ENCODE data around the gene PARP6. TPM values are rescaled to one million over a fixed set of nuclear protein-coding genes. Genes with fewer than 3 reads are reported as not detected.

PARP6 gene
- total RNA-seq, 2 donors from 2014 or later = 34.4 to 85.8 TPM

GRCh38 chr15:72197041-72197459, 75.3 kb downstream of the PARP6 start:
- Histone ChIP-seq H3K36me3 (peaks cover under 1 to 4% of the 10 kb centered on the region in 2 donors), H3K27me3 (replicated peaks; ENCODE audit: insufficient read depth) (no peaks in the 10 kb centered on the region), H3K9me3 (no peaks in the 10 kb centered on the region), H3K27ac (peak overlapping the region; percentile 26 to 53), H3K4me1 (replicated peaks) (no peaks in the 10 kb centered on the region), H3K4me3 (peak overlapping the region; percentile 38 to 50)
- intact Hi-C loops (cut with DNase I) = loop anchor here (5.0 kb wide), 1 partner anchor 35 kb away; the partner anchor contains the start of gene PKM
- no peak for DNase-seq (ENCODE audit: low spot score)
- 9% methylated on average over 35 of the region's 35 CpGs for WGBS
- TF ChIP-seq POLR2A (IDR thresholded peaks at IDR 0.05) = no peak
- TF ChIP-seq, protein P1, sequence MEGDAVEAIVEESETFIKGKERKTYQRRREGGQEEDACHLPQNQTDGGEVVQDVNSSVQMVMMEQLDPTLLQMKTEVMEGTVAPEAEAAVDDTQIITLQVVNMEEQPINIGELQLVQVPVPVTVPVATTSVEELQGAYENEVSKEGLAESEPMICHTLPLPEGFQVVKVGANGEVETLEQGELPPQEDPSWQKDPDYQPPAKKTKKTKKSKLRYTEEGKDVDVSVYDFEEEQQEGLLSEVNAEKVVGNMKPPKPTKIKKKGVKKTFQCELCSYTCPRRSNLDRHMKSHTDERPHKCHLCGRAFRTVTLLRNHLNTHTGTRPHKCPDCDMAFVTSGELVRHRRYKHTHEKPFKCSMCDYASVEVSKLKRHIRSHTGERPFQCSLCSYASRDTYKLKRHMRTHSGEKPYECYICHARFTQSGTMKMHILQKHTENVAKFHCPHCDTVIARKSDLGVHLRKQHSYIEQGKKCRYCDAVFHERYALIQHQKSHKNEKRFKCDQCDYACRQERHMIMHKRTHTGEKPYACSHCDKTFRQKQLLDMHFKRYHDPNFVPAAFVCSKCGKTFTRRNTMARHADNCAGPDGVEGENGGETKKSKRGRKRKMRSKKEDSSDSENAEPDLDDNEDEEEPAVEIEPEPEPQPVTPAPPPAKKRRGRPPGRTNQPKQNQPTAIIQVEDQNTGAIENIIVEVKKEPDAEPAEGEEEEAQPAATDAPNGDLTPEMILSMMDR (IDR thresholded peaks at IDR 0.05) = no peak
- TF ChIP-seq POLR2AphosphoS5 (IDR thresholded peaks at IDR 0.05) = no peak

DNA sequence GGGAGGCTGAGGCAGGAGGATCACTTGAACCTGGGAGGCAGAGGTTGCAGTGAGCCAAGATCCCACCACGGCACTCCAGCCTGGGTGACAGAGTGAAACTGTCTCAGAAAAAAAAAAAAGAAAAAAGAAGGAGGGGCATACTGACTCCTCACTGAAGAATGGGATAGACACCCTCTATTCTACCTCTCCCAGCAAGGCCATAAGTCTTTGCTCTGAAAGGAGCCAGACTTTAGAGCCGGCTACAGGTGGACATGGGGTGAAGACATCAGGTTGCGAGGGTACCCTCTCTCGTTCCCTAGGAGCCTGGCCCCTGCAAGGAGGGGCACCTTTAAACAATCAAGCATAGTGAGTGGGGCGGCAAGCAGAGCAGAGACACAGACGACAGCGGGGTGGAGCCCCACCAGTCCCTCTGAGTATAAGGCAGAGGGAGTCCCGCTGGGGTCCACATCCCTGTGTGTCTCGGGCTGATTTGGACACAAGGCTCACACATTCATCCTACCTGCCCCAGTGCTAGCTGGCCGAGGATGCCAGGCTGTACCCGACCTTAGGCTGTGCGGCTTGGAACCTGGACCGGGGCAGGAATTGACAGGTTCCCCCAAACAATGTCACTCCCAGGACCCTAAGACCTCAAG, 75.8 kb downstream of the PARP6 start:
- H3K9me3 ChIP-seq = no peaks in the 10 kb centered on the region
- H3K27ac ChIP-seq = peak overlapping the region in 1 of 2 donors; percentile 53
- H3K27me3 ChIP-seq (replicated peaks; ENCODE audit: insufficient read depth) = no peaks in the 10 kb centered on the region
- H3K4me1 ChIP-seq (replicated peaks) = no peaks in the 10 kb centered on the region
- no peak for TF ChIP-seq POLR2A (IDR thresholded peaks at IDR 0.05)
- TF ChIP-seq POLR2AphosphoS5 (IDR thresholded peaks at IDR 0.05) = no peak
- TF ChIP-seq, protein P1 (IDR thresholded peaks at IDR 0.05) = no peak
- WGBS = 75% methylated on average over 13 of the region's 13 CpGs
- DNase-seq (ENCODE audit: low spot score) = no peak
- H3K4me3 ChIP-seq = peak overlapping the region in 1 of 2 donors; percentile 50
- intact Hi-C loops (cut with DNase I) = loop anchor here (5.0 kb wide), 1 partner anchor 36 kb away; the partner anchor contains the start of gene PKM
- peaks cover 0 to 4% of the 10 kb centered on the region in 2 donors for H3K36me3 ChIP-seq

- TF ChIP-seq, protein P1 (IDR thresholded peaks at IDR 0.05) = no peak
- TF ChIP-seq POLR2AphosphoS5 (IDR thresholded peaks at IDR 0.05) (no peak), POLR2A (IDR thresholded peaks at IDR 0.05) (no peak)
- Histone ChIP-seq H3K4me1 (replicated peaks) (no peaks in the 10 kb centered on the region), H3K9me3 (no peaks in the 10 kb centered on the region), H3K36me3 (peaks cover 0 to 4% of the 10 kb centered on the region in 2 donors), H3K27me3 (replicated peaks; ENCODE audit: insufficient read depth) (no peaks in the 10 kb centered on the region), H3K4me3 (no peak overlapping the region), H3K27ac (no peak overlapping the region)
- intact Hi-C loops (cut with DNase I) = loop anchor here (5.0 kb wide), 1 partner anchor 37 kb away; the partner anchor contains the start of gene PKM
- DNase-seq (ENCODE audit: low spot score) = no peak
- 56% methylated on average over 6 of the region's 6 CpGs for WGBS
These were observed 77.2 kb downstream of the PARP6 start for GRCh38 chr15:72195101-72195511.

GRCh38 chr15:72193836-72194396, 78.4 kb downstream of the PARP6 start:
- TF ChIP-seq, protein P1 (IDR thresholded peaks at IDR 0.05) = no peak
- no peak for TF ChIP-seq POLR2AphosphoS5 (IDR thresholded peaks at IDR 0.05)
- TF ChIP-seq POLR2A (IDR thresholded peaks at IDR 0.05) = no peak
- Histone ChIP-seq H3K27ac (no peak overlapping the region), H3K4me1 (replicated peaks) (no peaks in the 10 kb centered on the region), H3K4me3 (no peak overlapping the region), H3K9me3 (no peaks in the 10 kb centered on the region), H3K27me3 (replicated peaks; ENCODE audit: insufficient read depth) (no peaks in the 10 kb centered on the region), H3K36me3 (no peaks in the 10 kb centered on the region)
- intact Hi-C loops (cut with DNase I) = no loop called here
- DNase-seq (ENCODE audit: low spot score) = no peak
- WGBS = 91% methylated on average over 8 of the region's 8 CpGs

All from prostate gland (tissue), 2 donors.